ENCODE results near the gene HAGHL.

Gene HAGHL

GRCh38 chr16:722835-723633 lies 3.9 kb upstream of the HAGHL start:
- DNase-seq = no peak

- DNase-seq = no peak
Measured at GRCh38 chr16:723695-724094, 3.2 kb upstream of the HAGHL start.

- no peak for DNase-seq
Measured at GRCh38 chr16:724188-725040, 2.5 kb upstream of the HAGHL start.

GRCh38 chr16:725041-725376 lies 1.9 kb upstream of the HAGHL start:
- DNase-seq = no peak

GRCh38 chr16:725463-726187 lies 1.3 kb upstream of the HAGHL start:
- no peak for DNase-seq

- DNase-seq = no peak
Measured at GRCh38 chr16:726188-726437, 793 bp upstream of the HAGHL start.

GRCh38 chr16:727291-727977 lies 528 bp downstream of the HAGHL start:
- DNase-seq = peak; percentile 24

GRCh38 chr16:728131-728889 lies 1.4 kb downstream of the HAGHL start:
- peak; percentile 83 for DNase-seq

- DNase-seq = no peak
Measured at GRCh38 chr16:728890-729744, 2.2 kb downstream of the HAGHL start.

GRCh38 chr16:729768-730665 lies 3.1 kb downstream of the HAGHL start:
- no peak for DNase-seq

GRCh38 chr16:730666-731509 lies 4.0 kb downstream of the HAGHL start:
- no peak for DNase-seq

GRCh38 chr16:732332-732731 lies 5.4 kb downstream of the HAGHL start:
- no peak for DNase-seq

- DNase-seq = no peak
Measured at GRCh38 chr16:732936-733335, 6.0 kb downstream of the HAGHL start.

GRCh38 chr16:733382-734207 lies 6.7 kb downstream of the HAGHL start:
- DNase-seq = no peak

GRCh38 chr16:734208-734980 lies 7.5 kb downstream of the HAGHL start:
- no peak for DNase-seq

- DNase-seq = no peak
Measured at GRCh38 chr16:734981-735881, 8.3 kb downstream of the HAGHL start.

Data from EL (cell line).